Aorta (tissue), 5 donors: ENCODE results near the gene BAG3. TPM values are rescaled to one million over a fixed set of nuclear protein-coding genes. Genes with fewer than 3 reads are reported as not detected.

ENCODE experiments used
- ATAC-seq: fragments of 200-7000 bp; cut with Tn5 transposase; one replicate; pipeline ENCODE4 v1.9.1; 2022; ENCODE audit warnings: moderate library complexity; ENCODE audit not compliant: low FRiP score
- DNase-seq, 2 donors: peaks; one replicate each; pipeline ENCODE4 v3.0.0-alpha.2; 2020
- H3K27ac ChIP-seq, 2 donors: one replicate each; pipeline ENCODE4 v1.5.1; 2013; ENCODE audit warnings: low read length in 2 of 2, mild to moderate bottlenecking in 2 of 2, moderate library complexity in 2 of 2, control low read depth in 1 of 2, inconsistent platforms in 1 of 2, low read depth in 1 of 2
- H3K27me3 ChIP-seq, 2 donors: one replicate each; pipeline ENCODE4 v1.6.1; 2013; ENCODE audit warnings: control low read depth in 1 of 2, low read length in 1 of 2, mild to moderate bottlenecking in 1 of 2, moderate library complexity in 1 of 2; ENCODE audit not compliant: insufficient read depth in 2 of 2, control insufficient read depth in 1 of 2
- H3K36me3 ChIP-seq, 2 donors: one replicate each; pipeline ENCODE4 v1.6.1; 2013; ENCODE audit warnings: control low read depth in 1 of 2, low read length in 1 of 2, mild to moderate bottlenecking in 1 of 2; ENCODE audit not compliant: insufficient read depth in 2 of 2, control insufficient read depth in 1 of 2
- H3K4me1 ChIP-seq, 2 donors: one replicate each; pipeline ENCODE4 v1.6.1; 2013; ENCODE audit warnings: low read length in 2 of 2, control low read depth in 1 of 2, mild to moderate bottlenecking in 1 of 2, moderate library complexity in 1 of 2; ENCODE audit not compliant: insufficient read depth in 2 of 2, control insufficient read depth in 1 of 2
- H3K4me3 ChIP-seq, 2 donors: one replicate each; pipeline ENCODE4 v1.5.1; 2013; ENCODE audit warnings: low read length in 2 of 2, control low read depth in 1 of 2, mild to moderate bottlenecking in 1 of 2
- H3K9me3 ChIP-seq: one replicate; pipeline ENCODE4 v1.6.1; 2013; ENCODE audit warnings: mild to moderate bottlenecking, low read length; ENCODE audit not compliant: control insufficient read depth
- WGBS, 2 donors: extraction: QIAGEN DNeasy Blood & Tissue Kit; methylation state at CpG; one replicate each; pipeline ENCODE4 v1.1.7; 2013; 5-methylcytosine and 5-hydroxymethylcytosine counted together
- intact Hi-C, 2 donors: fragments of 100-400 bp; cut with DNase I; formaldehyde crosslinking; loops; one replicate each; pipeline versions ENCODE4 v1.14.2 to v1.15.0; 2022
- polyA plus RNA-seq, 2 donors: library from polyadenylated mRNA; stranded (reverse); fragments of 200-250 nt; gene quantifications; one replicate each; pipeline ENCODE4 v1.2.3, GENCODE V29; 2013
- total RNA-seq, 2 donors: library from RNA; stranded (reverse); fragmentation: NEBNext Ultra II Directional; extraction: Animal tissue kit (Norgen Biotek cat#: 25700); gene quantifications; one replicate each; pipeline ENCODE4 v1.2.1, GENCODE V29; 2021
- donor health status: healthy with polysubstance abuse.
- donor health status: Bipolar disorder and iron deficiency.
- donor health status: DM: no; HTN: no; CAD: no.
- donor health status: DM: no; HTN: no; CAD: no.
- donor health status: DM: yes; HTN: yes; CAD: no.

Gene BAG3
- total and polyA plus RNA-seq, 4 donors: 16.3 to 85.1 (median 46.1) TPM

DNA sequence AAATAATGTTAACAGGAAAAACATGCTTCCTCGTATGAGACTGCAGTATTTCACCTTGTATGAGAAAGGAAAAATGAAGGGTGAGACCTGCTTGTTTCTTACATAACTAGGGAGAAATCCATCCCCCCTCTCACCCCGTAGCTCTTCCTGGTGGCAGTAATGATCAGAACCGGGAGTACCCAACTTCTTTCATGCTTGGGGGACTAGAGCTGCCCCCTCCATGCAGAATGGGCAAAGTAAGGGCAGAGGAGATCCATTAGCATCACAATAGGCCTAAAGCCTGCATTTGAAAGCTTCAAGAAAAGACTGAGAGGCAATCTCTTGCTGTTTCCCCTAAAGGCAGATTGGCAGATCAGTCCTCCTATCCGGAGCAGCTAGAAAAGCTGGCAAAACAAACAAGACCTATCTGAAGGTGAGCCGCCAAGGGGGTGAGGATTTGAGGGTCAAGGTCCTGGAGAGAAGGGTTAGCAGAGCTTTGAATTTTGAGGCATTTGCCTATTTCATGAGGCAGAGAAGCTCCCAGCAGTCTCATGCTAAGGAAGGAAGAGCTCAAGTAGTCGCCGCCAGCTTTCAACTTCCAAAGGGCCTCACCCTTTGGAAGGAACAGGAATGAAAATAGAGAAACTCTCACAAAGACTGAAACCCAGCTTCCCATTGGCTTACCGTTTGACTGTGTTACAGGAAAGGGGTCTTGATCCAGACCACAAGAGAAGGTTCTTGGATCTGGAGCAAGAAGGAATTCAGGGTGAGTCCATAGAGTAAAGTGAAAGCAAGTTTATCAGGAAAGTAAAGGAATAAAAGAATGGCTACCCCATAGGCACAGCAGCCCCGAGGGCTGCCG lies 36.2 kb downstream of the BAG3 start:
- Histone ChIP-seq H3K4me1 (no peaks in the 10 kb centered on the region), H3K9me3 (no peaks in the 10 kb centered on the region), H3K27me3 (no peaks in the 10 kb centered on the region), H3K36me3 (no peaks in the 10 kb centered on the region), H3K27ac (no peak overlapping the region), H3K4me3 (no peak overlapping the region)
- DNase-seq: no peak
- no peak for ATAC-seq
- 75 to 79% methylated on average over 10 of the region's 10 CpGs for WGBS, 2 donors
- intact Hi-C loops: loop anchor here in 1 of 2 donors (5.0 to 10.0 kb wide), 2 partner anchors 47 to 175 kb away; no protein-coding TSS in a partner anchor

DNA sequence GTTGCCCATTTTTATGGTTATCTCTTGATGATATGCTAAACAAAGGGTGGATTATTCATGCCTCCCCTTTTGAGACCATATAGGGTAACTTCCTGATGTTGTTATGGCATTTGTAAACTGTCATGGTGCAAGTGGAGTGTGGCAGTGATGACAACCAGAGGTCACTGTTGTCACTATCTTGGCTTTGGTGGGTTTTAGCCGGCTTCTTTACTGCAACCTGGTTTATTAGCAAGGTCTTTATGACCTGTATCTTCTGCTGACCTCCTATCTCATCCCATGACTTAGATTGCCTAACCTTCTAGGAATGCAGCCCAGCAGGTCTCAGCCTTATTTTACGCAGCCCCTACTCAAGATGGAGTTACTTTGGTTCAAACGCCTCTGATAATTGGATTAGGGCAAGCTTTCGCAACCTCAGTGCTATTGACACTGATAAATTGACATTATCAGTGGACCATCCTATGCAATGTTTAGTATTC lies 36.9 kb downstream of the BAG3 start:
- H3K9me3 ChIP-seq: no peaks in the 10 kb centered on the region
- H3K4me1 ChIP-seq: no peaks in the 10 kb centered on the region
- DNase-seq (no peak), ATAC-seq (no peak)
- no peak overlapping the region for H3K4me3 ChIP-seq
- H3K27me3 ChIP-seq: no peaks in the 10 kb centered on the region
- H3K27ac ChIP-seq: no peak overlapping the region
- 90 to 91% methylated on average over 4 of the region's 4 CpGs for WGBS, 2 donors
- H3K36me3 ChIP-seq: no peaks in the 10 kb centered on the region
- intact Hi-C loops: loop anchor here in 1 of 2 donors (5.0 to 10.0 kb wide), 2 partner anchors 47 to 174 kb away; no protein-coding TSS in a partner anchor

DNA sequence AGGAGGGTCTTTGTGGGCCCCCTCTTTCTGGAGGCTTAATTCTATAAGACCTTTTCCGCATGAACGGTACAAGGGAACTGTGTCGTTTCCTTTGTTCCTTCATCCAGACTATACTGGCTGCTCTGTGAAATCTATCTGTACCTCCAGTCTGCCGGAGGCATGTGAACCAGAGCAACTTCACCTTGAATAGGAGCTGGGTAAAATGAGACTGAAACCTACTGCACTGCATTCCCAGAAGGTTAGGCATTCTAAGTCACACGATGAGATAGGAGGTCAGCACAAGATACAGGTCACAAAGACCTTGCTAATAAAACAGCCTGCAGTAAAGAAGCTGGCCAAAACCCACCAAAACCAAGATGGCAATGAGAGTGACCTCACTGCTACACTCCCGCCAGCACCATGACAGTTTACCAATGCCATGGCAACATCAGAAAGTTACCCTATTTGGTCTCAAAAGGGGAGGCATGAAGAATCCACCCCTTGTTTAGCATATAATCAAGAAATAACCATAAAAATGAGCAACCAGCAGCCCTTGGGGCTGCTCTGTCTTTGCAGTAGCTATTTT lies 37.9 kb downstream of the BAG3 start:
- Histone ChIP-seq H3K9me3 (no peaks in the 10 kb centered on the region), H3K27ac (no peak overlapping the region), H3K27me3 (no peaks in the 10 kb centered on the region), H3K36me3 (no peaks in the 10 kb centered on the region), H3K4me1 (no peaks in the 10 kb centered on the region), H3K4me3 (no peak overlapping the region)
- 91% methylated on average over 6 of the region's 6 CpGs for WGBS, 2 donors
- ATAC-seq (no peak), DNase-seq (no peak)
- intact Hi-C loops: loop anchor here in 1 of 2 donors (5.0 to 10.0 kb wide), 2 partner anchors 46 to 173 kb away; no protein-coding TSS in a partner anchor

DNA sequence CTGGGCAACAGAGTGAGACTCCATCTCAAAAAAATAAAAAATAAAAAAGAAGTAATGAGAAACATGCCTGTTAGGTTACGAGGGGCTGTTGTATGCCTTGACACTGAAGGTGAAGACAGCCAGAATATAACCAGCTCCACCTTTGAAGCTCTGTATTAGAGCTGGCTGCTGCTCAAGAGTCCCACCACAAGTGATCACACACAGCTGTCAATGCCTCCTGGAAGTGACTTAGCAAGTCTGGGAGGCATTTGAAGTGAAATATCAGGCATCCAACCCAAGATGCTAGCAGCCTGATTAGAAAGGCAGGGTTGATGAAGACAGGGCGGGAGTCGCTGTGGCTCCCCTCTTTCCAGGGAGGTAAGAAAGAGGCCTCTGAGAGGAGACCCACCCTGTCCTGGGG lies 40.5 kb downstream of the BAG3 start:
- no peaks in the 10 kb centered on the region for H3K9me3 ChIP-seq
- 95 to 97% methylated on average over 3 of the region's 3 CpGs for WGBS, 2 donors

DNA sequence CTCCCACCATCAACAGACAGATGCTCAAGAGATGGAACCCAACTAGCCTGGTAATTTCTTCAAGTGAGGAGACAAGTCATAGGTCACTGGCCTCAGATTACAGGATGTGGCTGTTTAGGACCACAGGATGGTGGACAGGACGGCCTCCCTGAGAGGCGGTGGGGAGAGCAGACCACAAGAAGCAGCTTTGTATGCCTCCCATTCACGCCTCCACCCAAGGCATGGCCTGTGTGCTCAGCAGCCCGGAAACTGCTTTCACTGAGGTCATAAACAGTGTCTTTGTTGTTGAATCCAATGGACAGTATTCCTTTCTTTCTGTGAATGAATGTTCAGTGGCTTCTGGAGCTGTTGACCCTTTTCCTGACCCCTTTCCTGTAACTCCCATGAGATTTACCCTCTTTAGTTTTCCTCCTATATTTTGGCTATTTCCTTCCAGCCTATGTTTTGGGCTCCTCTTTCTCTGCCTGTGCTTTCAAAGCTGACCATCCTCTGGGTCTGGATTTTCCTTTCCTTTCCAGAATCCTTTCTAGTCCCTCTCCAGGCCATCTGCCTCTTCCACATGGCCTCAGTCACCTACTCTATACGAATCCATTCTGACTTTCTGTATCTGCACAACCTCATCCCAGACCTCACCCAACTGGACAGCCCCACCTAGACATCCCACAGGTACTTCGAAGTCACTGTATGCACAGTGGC lies 42.2 kb downstream of the BAG3 start:
- intact Hi-C loops: no loop called here
- DNase-seq (no peak), ATAC-seq (no peak)
- H3K9me3 ChIP-seq: no peaks in the 10 kb centered on the region
- H3K27me3 ChIP-seq: no peaks in the 10 kb centered on the region
- H3K36me3 ChIP-seq: no peaks in the 10 kb centered on the region
- no peak overlapping the region for H3K4me3 ChIP-seq
- H3K4me1 ChIP-seq: no peaks in the 10 kb centered on the region
- WGBS, 2 donors: 76 to 79% methylated on average over 6 of the region's 6 CpGs
- H3K27ac ChIP-seq: no peak overlapping the region

More for the DNA sequence above, 40.5 kb downstream of the BAG3 start:
- ATAC-seq: no peak
- Histone ChIP-seq H3K27me3 (no peaks in the 10 kb centered on the region), H3K4me1 (no peaks in the 10 kb centered on the region), H3K4me3 (no peak overlapping the region), H3K36me3 (no peaks in the 10 kb centered on the region), H3K27ac (no peak overlapping the region)
- no peak for DNase-seq
- intact Hi-C loops: no loop called here

DNA sequence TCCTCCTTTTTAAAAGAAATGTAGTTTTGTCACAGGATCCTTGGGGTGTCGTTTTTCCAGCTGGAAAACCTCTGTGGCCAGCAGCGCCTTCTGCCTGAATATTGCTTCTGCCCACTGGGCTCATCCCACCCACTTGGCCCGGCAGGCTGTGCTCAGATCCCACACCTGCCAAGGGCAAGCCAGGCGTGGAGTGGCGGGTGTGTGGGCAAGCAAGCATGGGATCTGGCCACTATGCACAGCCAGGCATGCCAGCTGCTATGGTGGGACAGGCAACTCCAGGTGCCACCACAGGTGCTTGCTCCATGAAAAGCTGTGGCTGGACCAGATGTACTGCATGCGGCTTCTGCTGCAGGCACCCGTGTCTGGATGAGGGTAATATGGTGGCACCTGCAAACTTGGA lies 43.4 kb downstream of the BAG3 start:
- H3K36me3 ChIP-seq: no peaks in the 10 kb centered on the region
- H3K27me3 ChIP-seq: no peaks in the 10 kb centered on the region
- no peak overlapping the region for H3K4me3 ChIP-seq
- no peaks in the 10 kb centered on the region for H3K9me3 ChIP-seq
- WGBS, 2 donors: 87 to 90% methylated on average over 7 of the region's 7 CpGs
- no peaks in the 10 kb centered on the region for H3K4me1 ChIP-seq
- DNase-seq: no peak
- intact Hi-C loops: no loop called here
- no peak for ATAC-seq
- no peak overlapping the region for H3K27ac ChIP-seq

DNA sequence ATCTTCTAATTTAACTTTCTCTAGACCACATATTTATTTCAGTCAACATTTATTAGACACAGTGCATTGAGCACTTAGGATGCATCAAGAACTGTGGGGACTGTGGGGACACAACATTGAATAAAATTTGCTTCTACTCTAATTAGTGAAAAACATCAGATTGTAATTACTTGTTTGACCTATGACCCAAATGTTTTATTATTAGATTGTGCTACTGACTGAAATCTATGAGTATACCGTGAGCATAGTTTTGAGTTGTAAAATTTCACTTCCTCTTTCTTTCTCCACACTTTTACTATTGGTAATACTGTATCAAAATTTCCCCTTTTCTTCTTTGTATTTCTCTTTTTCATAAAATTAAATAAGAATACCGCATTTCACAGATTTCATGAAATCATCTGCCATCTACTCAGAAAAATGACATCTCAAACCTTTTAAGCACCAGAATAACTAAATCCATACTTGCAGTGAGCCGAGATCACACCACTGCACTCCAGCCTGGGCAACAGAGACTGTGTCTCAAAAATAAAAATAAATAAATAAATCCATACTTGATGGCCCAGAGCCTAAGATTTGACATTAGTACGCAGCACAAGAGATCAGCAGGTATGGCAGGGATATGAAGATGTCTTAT lies 49.3 kb downstream of the BAG3 start:
- no peak for DNase-seq
- no peaks in the 10 kb centered on the region for H3K9me3 ChIP-seq
- WGBS, 2 donors: 91 to 94% methylated on average over 4 of the region's 4 CpGs
- no peak overlapping the region for H3K27ac ChIP-seq
- no peaks in the 10 kb centered on the region for H3K4me1 ChIP-seq
- ATAC-seq: no peak
- intact Hi-C loops: no loop called here
- H3K27me3 ChIP-seq: no peaks in the 10 kb centered on the region
- H3K36me3 ChIP-seq: no peaks in the 10 kb centered on the region
- H3K4me3 ChIP-seq: no peak overlapping the region

DNA sequence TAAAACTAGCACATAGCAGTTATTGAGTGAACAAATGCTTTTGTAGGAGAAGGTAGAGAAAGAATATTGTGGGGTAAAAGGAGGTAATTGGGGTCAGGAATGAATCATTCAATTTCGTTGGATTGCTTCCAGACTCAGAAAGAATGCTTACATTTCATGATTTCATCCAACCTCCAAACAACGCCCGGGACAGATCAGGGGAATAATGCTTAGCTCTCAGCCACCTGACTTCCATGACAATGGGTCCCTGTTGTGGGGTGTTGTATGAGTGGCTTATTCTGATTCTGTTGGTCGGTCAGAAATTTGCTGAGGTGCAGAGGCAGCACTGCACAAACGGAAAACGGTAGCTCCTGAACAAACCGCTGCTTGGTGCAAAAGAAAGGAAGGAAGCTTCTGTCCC lies 50.7 kb downstream of the BAG3 start:
- H3K9me3 ChIP-seq: no peaks in the 10 kb centered on the region
- WGBS, 2 donors: 39 to 45% methylated on average over 7 of the region's 7 CpGs

More for the DNA sequence above, 50.7 kb downstream of the BAG3 start:
- DNase-seq (no peak), ATAC-seq (no peak)
- H3K27me3 ChIP-seq: no peaks in the 10 kb centered on the region
- no peaks in the 10 kb centered on the region for H3K4me1 ChIP-seq
- no peaks in the 10 kb centered on the region for H3K36me3 ChIP-seq
- no peak overlapping the region for H3K27ac ChIP-seq
- H3K4me3 ChIP-seq: no peak overlapping the region
- intact Hi-C loops: no loop called here
